Type B pancreatic cell (in vitro differentiated cells): ENCODE data around the gene ABCA6. TPM values are rescaled to one million over a fixed set of nuclear protein-coding genes. Genes with fewer than 3 reads are reported as not detected.

ENCODE experiments used
- DNase-seq: peaks from one replicate; pipeline ENCODE4 v3.0.0; 2021; ENCODE audit warnings: mixed read lengths; ENCODE audit not compliant: unreplicated experiment; ENCODE audit errors: extremely low spot score
- H3K27ac Mint-ChIP-seq: 2 replicates; pipeline ENCODE4 v1.8.0; 2021; ENCODE audit warnings: mild to moderate bottlenecking, mixed read lengths
- H3K27me3 Mint-ChIP-seq: 2 replicates; pipeline ENCODE4 v1.8.0; 2021; ENCODE audit warnings: mixed read lengths
- H3K36me3 Mint-ChIP-seq: 2 replicates; pipeline ENCODE4 v1.8.0; 2021; ENCODE audit warnings: mixed read lengths
- H3K4me1 Mint-ChIP-seq: one replicate; pipeline ENCODE4 v1.8.0; 2021; ENCODE audit warnings: mixed read lengths; ENCODE audit not compliant: unreplicated experiment
- H3K4me3 Mint-ChIP-seq: 2 replicates; pipeline ENCODE4 v1.8.0; 2021; ENCODE audit warnings: mild to moderate bottlenecking, mixed read lengths
- H3K9me3 Mint-ChIP-seq: 2 replicates; pipeline ENCODE4 v1.8.0; 2021; ENCODE audit warnings: mixed read lengths
- CTCF ChIP-seq: fragments of 200-600 bp; sonication (generic); conservative IDR thresholded peaks from 2 replicates; pipeline ENCODE4 v1.5.0; 2021; ENCODE audit warnings: antibody characterized with exemption, mild to moderate bottlenecking
- total RNA-seq: library from RNA; stranded (reverse); gene quantifications from 2 replicates; pipeline ENCODE4 v1.2.1, GENCODE V29; 2021; ENCODE audit warnings: low replicate concordance

Gene ABCA6
- total RNA-seq, 1 donor from 2014 or later: 0.48 TPM

GRCh38 chr17:69117855-69118784 is 23.6 kb downstream of the ABCA6 start:
- Mint-ChIP-seq H3K4me1 (no peaks in the 10 kb centered on the region), H3K9me3 (no peaks in the 10 kb centered on the region), H3K36me3 (no peaks in the 10 kb centered on the region), H3K4me3 (no peak overlapping the region), H3K27me3 (peaks cover 4% of the 10 kb centered on the region), H3K27ac (no peak overlapping the region)
- no peak for TF ChIP-seq CTCF
- DNase-seq: no peak

GRCh38 chr17:69111794-69112193 is 29.9 kb downstream of the ABCA6 start:
- TF ChIP-seq CTCF: no peak
- Mint-ChIP-seq H3K9me3 (peaks cover 6% of the 10 kb centered on the region), H3K4me3 (no peak overlapping the region), H3K27ac (no peak overlapping the region), H3K36me3 (no peaks in the 10 kb centered on the region), H3K27me3 (no peaks in the 10 kb centered on the region), H3K4me1 (no peaks in the 10 kb centered on the region)
- DNase-seq: no peak

- DNase-seq: no peak
Observed at GRCh38 chr17:69105907-69106730, 35.6 kb downstream of the ABCA6 start.

GRCh38 chr17:69103557-69104233 is 38.0 kb downstream of the ABCA6 start:
- H3K27ac Mint-ChIP-seq: no peak overlapping the region
- H3K27me3 Mint-ChIP-seq: no peaks in the 10 kb centered on the region
- TF ChIP-seq CTCF: no peak
- H3K4me3 Mint-ChIP-seq: no peak overlapping the region
- H3K36me3 Mint-ChIP-seq: no peaks in the 10 kb centered on the region
- H3K4me1 Mint-ChIP-seq: peaks cover 3% of the 10 kb centered on the region
- no peak for DNase-seq
- peaks cover 6% of the 10 kb centered on the region for H3K9me3 Mint-ChIP-seq

More at GRCh38 chr17:69105907-69106730, 35.6 kb downstream of the ABCA6 start:
- Mint-ChIP-seq H3K27ac (no peak overlapping the region), H3K4me1 (peaks cover 3% of the 10 kb centered on the region), H3K36me3 (no peaks in the 10 kb centered on the region), H3K4me3 (no peak overlapping the region), H3K27me3 (no peaks in the 10 kb centered on the region), H3K9me3 (peaks cover 6% of the 10 kb centered on the region)
- no peak for TF ChIP-seq CTCF

- no peak for TF ChIP-seq CTCF
- no peak for DNase-seq
- no peaks in the 10 kb centered on the region for H3K9me3 Mint-ChIP-seq
- no peaks in the 10 kb centered on the region for H3K36me3 Mint-ChIP-seq
- no peaks in the 10 kb centered on the region for H3K27me3 Mint-ChIP-seq
- H3K4me3 Mint-ChIP-seq: no peak overlapping the region
- peaks cover 4% of the 10 kb centered on the region for H3K4me1 Mint-ChIP-seq
- H3K27ac Mint-ChIP-seq: no peak overlapping the region
Observed at GRCh38 chr17:69098625-69099024, 43.1 kb downstream of the ABCA6 start.
